Peyer's patch (tissue), 4 donors: ENCODE measurements around the gene ZCCHC14. TPM values are rescaled to one million over a fixed set of nuclear protein-coding genes. Genes with fewer than 3 reads are reported as not detected.
A peak's percentile ranks its signal among the peaks of the same experiment; 100 is the strongest.

Experiments
- DNase-seq, 3 donors: peaks; one replicate each; pipeline ENCODE4 v3.0.0-alpha.2; 2017 to 2019
- H3K27ac ChIP-seq, 4 donors: fragments of 200-600 bp; sonication (generic); one replicate each; pipeline ENCODE4 v1.5.1; 2016 to 2019
- H3K27me3 ChIP-seq, 2 donors: fragments of 200-600 bp; sonication (generic); one replicate each; pipeline ENCODE4 v1.5.1; 2019
- H3K36me3 ChIP-seq, 3 donors: fragments of 200-600 bp; sonication (generic); one replicate each; pipeline ENCODE4 v1.5.1; 2016 to 2019
- H3K4me1 ChIP-seq, 4 donors: fragments of 200-600 bp; sonication (generic); one replicate each; pipeline ENCODE4 v1.5.1; 2016 to 2019
- H3K4me3 ChIP-seq, 4 donors: fragments of 200-600 bp; sonication (generic); 1 replicate in 3 of 4; 2 replicates in 1 of 4; pipeline ENCODE4 v1.5.1; 2016 to 2019; ENCODE audit warnings: mild to moderate bottlenecking in 1 of 4
- H3K9me3 ChIP-seq, 4 donors: fragments of 200-600 bp; sonication (generic); one replicate each; pipeline ENCODE4 v1.5.1; 2016 to 2019; ENCODE audit warnings: mild to moderate bottlenecking in 1 of 4
- CTCF ChIP-seq, 6 experiments: fragments of 450-650 bp in 4 of 6; fragments of 200-600 bp in 2 of 6; sonication (generic) in 1 of 6; IDR thresholded peaks; one replicate each; pipeline ENCODE4 v1.5.1; 2017 to 2019; ENCODE audit warnings: antibody characterized with exemption in 6 of 6, mild to moderate bottlenecking in 3 of 6, moderate library complexity in 1 of 6
- POLR2A ChIP-seq, 2 donors: fragments of 450-650 bp; IDR thresholded peaks; one replicate each; pipeline ENCODE4 v1.5.1; 2017; ENCODE audit warnings: antibody characterized with exemption in 2 of 2, mild to moderate bottlenecking in 2 of 2, moderate library complexity in 2 of 2
- total RNA-seq, 4 donors: library from RNA; depleted of rRNA; stranded (reverse); fragments of >200 nt; gene quantifications; one replicate each; pipeline ENCODE4 v1.1.0, GENCODE V29; 2016

Gene ZCCHC14
- total RNA-seq, 4 donors from 2014 or later, result 28.1 to 68.9 (median 55.9) TPM

- TF ChIP-seq CTCF (IDR thresholded peaks at IDR 0.05), result no peak
- TF ChIP-seq POLR2A (IDR thresholded peaks at IDR 0.05), result no peak
- H3K9me3 ChIP-seq, result no peaks in the 10 kb centered on the region
- H3K27ac ChIP-seq, result no peak overlapping the region
- H3K4me1 ChIP-seq, result no peaks in the 10 kb centered on the region
- peaks cover 0 to 88% (median 0%) of the 10 kb centered on the region in 3 donors for H3K36me3 ChIP-seq
- no peaks in the 10 kb centered on the region for H3K27me3 ChIP-seq
- no peak for DNase-seq
- H3K4me3 ChIP-seq, result no peak overlapping the region
Observed at GRCh38 chr16:87424266-87424665, 68.6 kb downstream of the ZCCHC14 start.

GRCh38 chr16:87423429-87423828, 69.4 kb downstream of the ZCCHC14 start:
- Histone ChIP-seq H3K36me3 (peaks cover 0 to 88% (median 0%) of the 10 kb centered on the region in 3 donors), H3K9me3 (no peaks in the 10 kb centered on the region)
- TF ChIP-seq CTCF (IDR thresholded peaks at IDR 0.05) (no peak), POLR2A (IDR thresholded peaks at IDR 0.05) (no peak)

GRCh38 chr16:87422106-87422505, 70.7 kb downstream of the ZCCHC14 start:
- H3K36me3 ChIP-seq, result peaks cover 0 to 93% (median 0%) of the 10 kb centered on the region in 3 donors

More at GRCh38 chr16:87423429-87423828, 69.4 kb downstream of the ZCCHC14 start:
- DNase-seq, result no peak
- no peaks in the 10 kb centered on the region for H3K4me1 ChIP-seq
- no peaks in the 10 kb centered on the region for H3K27me3 ChIP-seq
- no peak overlapping the region for H3K27ac ChIP-seq
- H3K4me3 ChIP-seq, result no peak overlapping the region

GRCh38 chr16:87421003-87421912, 71.6 kb downstream of the ZCCHC14 start:
- H3K27me3 ChIP-seq, result no peaks in the 10 kb centered on the region
- H3K36me3 ChIP-seq, result peaks cover 0 to 92% (median 0%) of the 10 kb centered on the region in 3 donors
- H3K27ac ChIP-seq, result no peak overlapping the region
- TF ChIP-seq POLR2A (IDR thresholded peaks at IDR 0.05) (no peak), CTCF (IDR thresholded peaks at IDR 0.05) (no peak)
- no peak for DNase-seq
- no peaks in the 10 kb centered on the region for H3K4me1 ChIP-seq
- H3K9me3 ChIP-seq, result no peaks in the 10 kb centered on the region
- no peak overlapping the region for H3K4me3 ChIP-seq

More at GRCh38 chr16:87422106-87422505, 70.7 kb downstream of the ZCCHC14 start:
- Histone ChIP-seq H3K9me3 (no peaks in the 10 kb centered on the region), H3K27me3 (no peaks in the 10 kb centered on the region), H3K4me1 (no peaks in the 10 kb centered on the region), H3K27ac (no peak overlapping the region), H3K4me3 (no peak overlapping the region)
- TF ChIP-seq POLR2A (IDR thresholded peaks at IDR 0.05), result no peak
- DNase-seq, result no peak

- Histone ChIP-seq H3K27ac (no peak overlapping the region), H3K4me3 (no peak overlapping the region), H3K27me3 (no peaks in the 10 kb centered on the region), H3K4me1 (no peaks in the 10 kb centered on the region), H3K36me3 (peaks cover 0 to 95% (median 0%) of the 10 kb centered on the region in 3 donors), H3K9me3 (no peaks in the 10 kb centered on the region)
- no peak for TF ChIP-seq POLR2A (IDR thresholded peaks at IDR 0.05)
- peak in 3 of 6 experiments; percentile 16 to 31 (median 23) for TF ChIP-seq CTCF (IDR thresholded peaks at IDR 0.05)
- no peak for DNase-seq
Observed at GRCh38 chr16:87420026-87421002, 72.5 kb downstream of the ZCCHC14 start.
